Tibial artery (tissue), 4 donors: ENCODE results near the gene SGSM1.

Experiments used
- DNase-seq, 2 donors: peaks; one replicate each; pipeline ENCODE4 v3.0.0-alpha.2; 2019
- H3K27ac ChIP-seq, 2 donors: fragments of 200-600 bp; sonication (generic) in 1 of 2; 1 replicate in 1 of 2; 2 replicates in 1 of 2; pipeline ENCODE4 v1.5.1; 2018 to 2019; ENCODE audit warnings: mild to moderate bottlenecking in 1 of 2
- H3K27me3 ChIP-seq, 2 donors: fragments of 200-600 bp; sonication (generic) in 1 of 2; one replicate each; pipeline versions ENCODE4 v1.5.1 to v1.6.0; 2016 to 2019
- H3K36me3 ChIP-seq, 3 donors: fragments of 200-600 bp; sonication (generic) in 2 of 3; one replicate each; pipeline ENCODE4 v1.5.1; 2016 to 2019; ENCODE audit warnings: mild to moderate bottlenecking in 2 of 3
- H3K4me1 ChIP-seq, 4 donors: fragments of 200-600 bp; sonication (generic) in 2 of 4; 1 replicate in 3 of 4; 2 replicates in 1 of 4; pipeline ENCODE4 v1.5.1; 2016 to 2019
- H3K4me3 ChIP-seq, 2 donors: fragments of 200-600 bp; sonication (generic) in 1 of 2; 1 replicate in 1 of 2; 2 replicates in 1 of 2; pipeline ENCODE4 v1.5.1; 2018 to 2019; ENCODE audit warnings: mild to moderate bottlenecking in 2 of 2
- H3K9me3 ChIP-seq, 3 donors: fragments of 200-600 bp; sonication (generic) in 1 of 3; one replicate each; pipeline ENCODE4 v1.5.1; 2016 to 2019
- CTCF ChIP-seq, 2 experiments: fragments of 200-600 bp in 1 of 2; fragments of 450-650 bp in 1 of 2; IDR thresholded peaks; one replicate each; pipeline ENCODE4 v1.5.1; 2017 to 2019; ENCODE audit warnings: antibody characterized with exemption in 2 of 2, mild to moderate bottlenecking in 1 of 2, moderate library complexity in 1 of 2
- intact Hi-C: fragments of 100-400 bp; cut with DNase I; formaldehyde crosslinking; loops from one replicate; pipeline ENCODE4 v1.15.0; 2023; ENCODE audit warnings: low total_unique reads

SGSM1 gene

DNA sequence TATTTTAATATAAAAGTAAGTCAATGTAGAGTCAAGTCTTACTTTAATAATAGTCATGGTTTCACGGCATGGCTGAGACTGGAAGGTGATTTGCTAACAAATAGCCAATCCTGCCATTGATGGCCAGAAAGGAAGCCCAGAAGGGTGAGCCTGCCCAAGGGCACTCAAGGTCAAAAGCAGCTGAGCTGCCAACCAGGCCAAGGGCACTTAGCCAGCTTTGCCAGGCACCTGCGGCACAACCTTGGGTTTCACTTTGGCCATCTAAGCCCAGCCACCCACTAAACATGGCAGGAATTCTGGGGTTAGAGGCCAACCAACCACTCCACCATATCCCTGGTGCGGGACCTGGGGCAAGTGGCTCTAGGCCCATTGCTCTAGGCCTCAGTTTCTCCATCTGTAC, 136.3 kb downstream of the SGSM1 start:
- intact Hi-C loops, result no loop called here
- no peak for TF ChIP-seq CTCF (IDR thresholded peaks at IDR 0.05)
- H3K27ac ChIP-seq, result no peak overlapping the region
- H3K4me1 ChIP-seq, result no peaks in the 10 kb centered on the region
- H3K9me3 ChIP-seq, result no peaks in the 10 kb centered on the region
- H3K4me3 ChIP-seq, result no peak overlapping the region
- peaks cover 0 to 29% of the 10 kb centered on the region in 2 donors for H3K27me3 ChIP-seq
- H3K36me3 ChIP-seq, result no peaks in the 10 kb centered on the region
- no peak for DNase-seq

DNA sequence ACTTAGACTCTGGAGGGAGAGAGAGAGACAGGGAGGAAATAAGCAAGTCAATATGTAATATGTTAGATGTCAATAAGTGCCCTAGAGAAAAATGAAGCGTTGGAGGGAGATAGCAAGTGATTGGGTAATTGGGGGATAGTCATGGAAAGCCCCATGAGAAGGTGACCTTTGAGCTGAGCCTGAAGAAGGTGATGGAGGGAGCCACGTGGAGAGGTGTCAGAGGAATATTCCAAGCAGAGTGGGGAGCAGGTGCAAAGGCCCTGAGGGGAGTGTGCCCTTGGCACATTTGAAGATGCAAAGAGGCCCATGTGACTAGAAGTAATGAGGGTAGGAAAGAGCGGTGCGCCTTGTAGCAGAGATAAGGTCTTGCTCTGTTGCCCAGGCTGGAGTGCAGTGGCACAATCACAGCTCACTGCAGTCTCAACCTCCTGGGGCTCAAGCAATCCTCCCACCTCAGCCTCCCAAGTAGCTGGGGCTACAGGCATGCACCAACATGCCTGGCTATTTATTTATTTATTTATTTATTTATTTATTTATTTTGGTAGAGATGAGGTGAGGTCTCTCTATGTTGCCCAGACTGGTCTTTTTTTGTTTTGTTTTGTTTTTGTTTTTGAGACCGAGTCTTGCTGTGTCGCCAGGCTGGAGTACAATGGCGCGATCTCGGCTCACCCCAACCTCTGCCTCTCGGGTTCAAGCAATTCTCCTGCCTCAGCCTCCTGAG, 138.4 kb downstream of the SGSM1 start:
- H3K27me3 ChIP-seq, result peaks cover 0 to 40% of the 10 kb centered on the region in 2 donors
- DNase-seq, result no peak
- intact Hi-C loops, result no loop called here
- H3K9me3 ChIP-seq, result no peaks in the 10 kb centered on the region
- no peak overlapping the region for H3K27ac ChIP-seq
- no peaks in the 10 kb centered on the region for H3K4me1 ChIP-seq
- H3K36me3 ChIP-seq, result no peaks in the 10 kb centered on the region
- H3K4me3 ChIP-seq, result no peak overlapping the region
- TF ChIP-seq CTCF (IDR thresholded peaks at IDR 0.05), result no peak

GRCh38 chr22:24945430-24945829, 139.4 kb downstream of the SGSM1 start:
- no peak for TF ChIP-seq CTCF (IDR thresholded peaks at IDR 0.05)
- Histone ChIP-seq H3K4me1 (peaks cover 0 to 7% (median 3%) of the 10 kb centered on the region in 4 donors), H3K27ac (no peak overlapping the region), H3K36me3 (no peaks in the 10 kb centered on the region), H3K27me3 (peaks cover 0 to 40% of the 10 kb centered on the region in 2 donors), H3K9me3 (no peaks in the 10 kb centered on the region), H3K4me3 (no peak overlapping the region)
- intact Hi-C loops, result no loop called here
- no peak for DNase-seq

DNA sequence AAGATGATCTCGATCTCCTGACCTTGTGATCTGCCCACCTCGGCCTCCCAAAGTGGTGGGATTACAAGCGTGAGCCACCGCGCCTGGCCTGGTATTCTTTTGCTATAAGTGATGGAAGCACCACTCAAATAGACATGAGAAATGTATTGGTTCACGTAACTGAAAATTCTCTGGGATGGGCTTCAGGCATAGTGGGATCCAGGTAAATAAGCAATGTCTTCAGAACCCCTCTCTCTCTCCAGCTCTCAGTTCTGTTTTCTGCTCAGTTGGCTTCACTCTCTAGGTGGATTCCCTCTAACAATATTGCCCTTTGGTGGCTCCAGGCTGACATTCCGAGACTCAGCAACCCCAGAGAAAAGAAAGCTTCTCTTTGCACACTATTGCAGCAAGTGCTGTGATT, 141.4 kb downstream of the SGSM1 start:
- DNase-seq, result no peak
- no peaks in the 10 kb centered on the region for H3K9me3 ChIP-seq

GRCh38 chr22:24947881-24948280, 141.9 kb downstream of the SGSM1 start:
- H3K36me3 ChIP-seq, result no peaks in the 10 kb centered on the region
- H3K27ac ChIP-seq, result no peak overlapping the region
- DNase-seq, result no peak
- no peak for TF ChIP-seq CTCF (IDR thresholded peaks at IDR 0.05)
- no peak overlapping the region for H3K4me3 ChIP-seq
- intact Hi-C loops, result no loop called here
- H3K4me1 ChIP-seq, result peaks cover 0 to 24% (median 7%) of the 10 kb centered on the region in 4 donors
- H3K27me3 ChIP-seq, result peaks cover 0 to 35% of the 10 kb centered on the region in 2 donors
- H3K9me3 ChIP-seq, result no peaks in the 10 kb centered on the region

More for the DNA sequence above, 141.4 kb downstream of the SGSM1 start:
- intact Hi-C loops, result no loop called here
- H3K36me3 ChIP-seq, result no peaks in the 10 kb centered on the region
- TF ChIP-seq CTCF (IDR thresholded peaks at IDR 0.05), result no peak
- no peak overlapping the region for H3K4me3 ChIP-seq
- H3K4me1 ChIP-seq, result peaks cover 0 to 20% (median 7%) of the 10 kb centered on the region in 4 donors
- H3K27ac ChIP-seq, result no peak overlapping the region
- peaks cover 0 to 37% of the 10 kb centered on the region in 2 donors for H3K27me3 ChIP-seq
